Fibroblast of lung (primary cell): ENCODE results near the gene ARHGAP44. TPM values are rescaled to one million over a fixed set of nuclear protein-coding genes. Genes with fewer than 3 reads are reported as not detected.

Experiments
- DNase-seq, 2 donors: peaks; one replicate each; pipeline versions ENCODE4 v3.0.0 to v3.0.0-alpha.2; 2010; ENCODE audit warnings: low read depth in 2 of 2
- H2AFZ ChIP-seq: 2 replicates; pipeline ENCODE4 v1.5.1; 2012; ENCODE audit warnings: low read length, control low read depth, inconsistent platforms
- H3K27ac ChIP-seq: 2 replicates; pipeline ENCODE4 v1.5.1; 2011; ENCODE audit warnings: low read length, control low read depth; ENCODE audit not compliant: insufficient read depth
- H3K27me3 ChIP-seq: 2 replicates; pipeline ENCODE4 v1.5.1; 2011; ENCODE audit warnings: mild to moderate bottlenecking, low read length; ENCODE audit not compliant: control insufficient read depth, insufficient read depth
- H3K36me3 ChIP-seq: 2 replicates; pipeline ENCODE4 v1.5.1; 2011; ENCODE audit warnings: low read length; ENCODE audit not compliant: control insufficient read depth, insufficient read depth
- H3K4me1 ChIP-seq: 2 replicates; pipeline ENCODE4 v1.5.1; 2011; ENCODE audit warnings: low read length; ENCODE audit not compliant: control insufficient read depth, insufficient read depth; ENCODE audit errors: extremely low read depth
- H3K4me2 ChIP-seq: 2 replicates; pipeline ENCODE4 v1.5.1; 2011; ENCODE audit warnings: low read length, control low read depth; ENCODE audit not compliant: insufficient read depth; ENCODE audit errors: extremely low read depth
- H3K4me3 ChIP-seq, 4 experiments: fragments of 200-600 bp in 1 of 4; sonication (generic) in 1 of 4; replicated peaks in 1 of 4; 2 replicates each; pipeline ENCODE4 v1.5.1; 2011 to 2016; ENCODE audit warnings: low read length in 4 of 4, low read depth in 3 of 4, mild to moderate bottlenecking in 3 of 4, control low read depth in 2 of 4, inconsistent platforms in 1 of 4, mixed read lengths in 1 of 4; ENCODE audit not compliant: insufficient read depth in 1 of 4; ENCODE audit errors: control extremely low read depth in 1 of 4
- H3K79me2 ChIP-seq: 2 replicates; pipeline ENCODE4 v1.5.1; 2012; ENCODE audit warnings: mild to moderate bottlenecking, low read length, inconsistent platforms; ENCODE audit not compliant: control insufficient read depth, insufficient read depth
- H3K9ac ChIP-seq: 2 replicates; pipeline ENCODE4 v1.5.1; 2011; ENCODE audit warnings: mild to moderate bottlenecking, low read length, control low read depth; ENCODE audit not compliant: insufficient read depth
- H3K9me3 ChIP-seq: 2 replicates; pipeline ENCODE4 v1.5.1; 2012; ENCODE audit warnings: low read depth, low read length; ENCODE audit not compliant: control insufficient read depth, insufficient read depth
- H4K20me1 ChIP-seq: 2 replicates; pipeline ENCODE4 v1.5.1; 2011; ENCODE audit warnings: low read length; ENCODE audit not compliant: control insufficient read depth, insufficient read depth; ENCODE audit errors: extremely low read depth
- CTCF ChIP-seq, 2 donors: IDR thresholded peaks in 1 of 2; conservative IDR thresholded peaks in 1 of 2; 1 replicate in 1 of 2; 2 replicates in 1 of 2; pipeline ENCODE4 v1.5.1; 2011 to 2012; ENCODE audit warnings: low read length in 2 of 2, control low read depth in 1 of 2, inconsistent platforms in 1 of 2, low read depth in 1 of 2, mild to moderate bottlenecking in 1 of 2
- EZH2 ChIP-seq: IDR thresholded peaks from 2 replicates; pipeline ENCODE4 v1.5.1; 2012; ENCODE audit warnings: low read length, control low read depth, mild to moderate bottlenecking; ENCODE audit errors: missing control alignments
- polyA plus RNA-seq, 2 donors: library from polyadenylated mRNA; depleted of rRNA in 1 of 2; stranded (reverse) in 1 of 2; unstranded in 1 of 2; fragments of >200 nt; gene quantifications; 2 replicates each; pipeline ENCODE4 v1.2.1, GENCODE V29; 2011 to 2012; ENCODE audit warnings: missing spikeins in 1 of 2
- total RNA-seq: library from RNA; depleted of rRNA; stranded (reverse); fragments of >200 nt; gene quantifications from 2 replicates; pipeline ENCODE4 v1.2.1, GENCODE V29; 2014

The ARHGAP44 gene
- total and polyA plus RNA-seq, 2 donors (not counting 1 experiment from before 2014, with no cell fraction given), result 0.48 to 1.7 TPM

DNA sequence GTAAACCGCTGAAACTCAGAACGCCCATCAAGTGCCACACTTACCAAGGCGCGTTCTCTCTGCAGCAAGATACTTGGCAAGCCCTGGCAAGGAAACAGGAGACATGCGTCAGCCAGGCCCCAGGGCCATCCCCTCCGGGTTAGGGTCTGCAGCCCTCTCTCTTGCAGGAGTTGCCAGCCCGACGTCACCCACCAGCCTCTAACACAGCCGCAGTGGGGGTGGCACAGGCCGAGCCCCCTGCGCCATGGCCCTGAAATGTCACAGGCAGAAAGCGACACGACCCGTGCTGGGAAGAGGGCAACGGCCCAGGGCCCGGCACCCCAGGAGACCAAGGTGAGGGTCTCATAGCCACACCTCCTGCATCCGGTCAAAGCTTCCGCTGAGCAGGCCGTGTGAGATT, 206.6 kb downstream of the ARHGAP44 start:
- DNase-seq, result no peak
- Histone ChIP-seq H3K36me3 (peaks cover 34% of the 10 kb centered on the region), H3K27ac (no peak overlapping the region), H3K4me3 (no peak overlapping the region), H3K79me2 (no peaks in the 10 kb centered on the region), H3K4me2 (no peak overlapping the region), H4K20me1 (no peaks in the 10 kb centered on the region), H2AFZ (no peak overlapping the region), H3K27me3 (no peaks in the 10 kb centered on the region), H3K9ac (no peak overlapping the region), H3K4me1 (no peaks in the 10 kb centered on the region), H3K9me3 (no peaks in the 10 kb centered on the region)
- TF ChIP-seq EZH2 (no peak), CTCF (conservative IDR thresholded peaks at IDR 0.05 in 1 of 2, IDR thresholded peaks at IDR 0.05 in 1 of 2; ENCODE audit: low read depth in 1 of 2, low read length in 2 of 2) (no peak)

DNA sequence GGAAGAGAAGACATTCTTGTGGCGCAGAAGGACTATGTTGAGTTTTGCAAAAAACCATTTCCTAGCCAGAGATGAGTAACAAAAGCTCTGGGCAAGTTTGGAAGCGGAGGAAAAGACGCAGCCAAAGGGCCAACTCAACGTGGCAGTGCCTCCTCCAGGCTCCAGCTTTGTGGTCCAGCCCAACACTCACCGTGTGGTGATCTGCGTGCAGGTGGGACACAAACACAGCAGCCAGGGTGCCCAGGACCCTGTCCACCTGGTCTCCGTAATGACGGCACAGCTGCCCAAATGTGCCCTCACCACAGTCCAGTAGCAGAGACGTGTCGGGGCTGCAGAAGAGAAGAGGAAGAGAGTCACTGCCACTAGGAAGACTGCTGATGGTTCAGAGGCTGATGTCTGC, 207.1 kb downstream of the ARHGAP44 start:
- TF ChIP-seq CTCF (conservative IDR thresholded peaks at IDR 0.05 in 1 of 2, IDR thresholded peaks at IDR 0.05 in 1 of 2; ENCODE audit: low read depth in 1 of 2, low read length in 2 of 2) (no peak), EZH2 (no peak)
- no peaks in the 10 kb centered on the region for H3K27me3 ChIP-seq
- H3K4me1 ChIP-seq, result no peaks in the 10 kb centered on the region
- DNase-seq, result no peak
- H3K9ac ChIP-seq, result no peak overlapping the region
- no peak overlapping the region for H2AFZ ChIP-seq
- no peak overlapping the region for H3K4me2 ChIP-seq
- no peaks in the 10 kb centered on the region for H3K9me3 ChIP-seq
- no peak overlapping the region for H3K4me3 ChIP-seq
- H4K20me1 ChIP-seq, result no peaks in the 10 kb centered on the region
- H3K79me2 ChIP-seq, result no peaks in the 10 kb centered on the region
- H3K27ac ChIP-seq, result no peak overlapping the region
- peaks cover 34% of the 10 kb centered on the region for H3K36me3 ChIP-seq

- Histone ChIP-seq H2AFZ (no peak overlapping the region), H3K4me2 (no peak overlapping the region), H3K27ac (no peak overlapping the region), H3K79me2 (no peaks in the 10 kb centered on the region), H3K36me3 (peaks cover 33% of the 10 kb centered on the region), H3K4me1 (no peaks in the 10 kb centered on the region), H3K4me3 (no peak overlapping the region), H3K27me3 (no peaks in the 10 kb centered on the region), H4K20me1 (no peaks in the 10 kb centered on the region), H3K9ac (no peak overlapping the region), H3K9me3 (no peaks in the 10 kb centered on the region)
- DNase-seq, result no peak
- TF ChIP-seq EZH2 (no peak), CTCF (conservative IDR thresholded peaks at IDR 0.05 in 1 of 2, IDR thresholded peaks at IDR 0.05 in 1 of 2; ENCODE audit: low read depth in 1 of 2, low read length in 2 of 2) (no peak)
Measured at GRCh38 chr17:12996941-12997340, 207.6 kb downstream of the ARHGAP44 start.
